A549 (cell line): Measurements from ENCODE around the gene CLN6. TPM values are rescaled to one million over a fixed set of nuclear protein-coding genes. Genes with fewer than 3 reads are reported as not detected.
"Not testable (repeated sequence)": the region's sequence is repeated elsewhere in the genome, so short reads cannot be mapped to it uniquely, and the experiment has no call there.

Experiments used
- ATAC-seq, 2 experiments: fragments of 200-7000 bp in 1 of 2; fragments of >200 bp in 1 of 2; cut with Nextera tagmentation in 1 of 2; cut with Tn5 transposase in 1 of 2; 3 replicates each; pipeline versions ENCODE4 v1.8.0 to v1.9.1; 2018 to 2020; ENCODE audit warnings: mild to moderate bottlenecking in 1 of 2, moderate library complexity in 1 of 2
- CTCF ChIA-PET: fragments of 300-600 bp; sonication (Branson Sonifier 250); formaldehyde crosslinking; extraction: SDS; loops from one replicate; lab custom pipeline; 2021; ENCODE audit warnings: antibody characterized with exemption, inconsistent platforms; lab: Yijun Ruan, JAX
- POLR2A ChIA-PET: fragments of 350-600 bp; formaldehyde crosslinking; extraction: SDS; loops from one replicate; lab custom pipeline; 2021; ENCODE audit warnings: antibody characterized with exemption, inconsistent platforms; lab: Yijun Ruan, JAX
- DNase-seq, 2 experiments: peaks; one replicate each; pipeline versions ENCODE4 v3.0.0 to v3.0.0-alpha.2; 2011 to 2016; ENCODE audit warnings: low read depth in 1 of 2, low spot score in 1 of 2
- FAIRE-seq: peaks from 2 replicates; lab custom pipeline; 2011; peaks lifted over from hg19 to GRCh38; lab: Jason Lieb, UNC
- H3K27ac ChIP-seq, 2 experiments: fragments of >200 bp; sonication (Bioruptor Twin); formaldehyde crosslinking; 3 replicates each; pipeline ENCODE4 v1.5.1; 2016 to 2017
- H3K4me1 ChIP-seq: fragments of >200 bp; sonication (Bioruptor Twin); formaldehyde crosslinking; 3 replicates; pipeline ENCODE4 v1.6.1; 2016
- H3K4me2 ChIP-seq: fragments of >200 bp; sonication (Bioruptor Twin); formaldehyde crosslinking; 3 replicates; pipeline ENCODE4 v1.6.1; 2016
- H3K4me3 ChIP-seq: fragments of >200 bp; sonication (Bioruptor Twin); formaldehyde crosslinking; 3 replicates; pipeline ENCODE4 v1.5.1; 2016
- H3K9me3 ChIP-seq: fragments of >200 bp; sonication (Bioruptor Twin); formaldehyde crosslinking; 3 replicates; pipeline ENCODE4 v1.6.1; 2016
- BCL3 ChIP-seq: fragments of >200 bp; sonication (Bioruptor Twin); formaldehyde crosslinking; IDR thresholded peaks from 3 replicates; pipeline ENCODE4 v1.6.1; 2016
- BHLHE40 ChIP-seq: IDR thresholded peaks from 2 replicates; pipeline ENCODE4 v1.6.1; 2012; ENCODE audit warnings: low read depth, low read length, inconsistent platforms
- CBX8 ChIP-seq: fragments of 200-600 bp; sonication (generic); IDR thresholded peaks from 2 replicates; pipeline ENCODE4 v1.6.1; 2016
- ESRRA ChIP-seq: fragments of 150-350 bp; IDR thresholded peaks from 2 replicates; pipeline ENCODE4 v1.6.1; 2014; ENCODE audit warnings: mild to moderate bottlenecking, low read length, borderline replicate concordance
- FOSB ChIP-seq: fragments of 250-450 bp; sonication (Bioruptor Pico); IDR thresholded peaks from 2 replicates; pipeline ENCODE4 v1.5.0; 2020; ENCODE audit warnings: mild to moderate bottlenecking, moderate library complexity
- FOSL2 ChIP-seq, 2 experiments: fragments of 450-650 bp in 1 of 2; fragments of >200 bp in 1 of 2; sonication (Bioruptor Twin) in 1 of 2; formaldehyde crosslinking; IDR thresholded peaks; 2 replicates each; pipeline versions ENCODE4 v1.5.0 to v1.6.1; 2016 to 2020; ENCODE audit warnings: mild to moderate bottlenecking in 1 of 2, moderate library complexity in 1 of 2
- HDAC2 ChIP-seq: fragments of 200-600 bp; sonication (generic); IDR thresholded peaks from 2 replicates; pipeline ENCODE4 v1.6.1; 2016
- HMGXB4 ChIP-seq: fragments of 250-450 bp; sonication (Bioruptor Pico); IDR thresholded peaks from 2 replicates; pipeline ENCODE4 v1.5.0; 2021; ENCODE audit warnings: mild to moderate bottlenecking, moderate library complexity, borderline replicate concordance
- HOXB13 ChIP-seq: fragments of 250-450 bp; sonication (Bioruptor Pico); IDR thresholded peaks from 2 replicates; pipeline ENCODE4 v1.5.0; 2020; ENCODE audit warnings: low read depth, mild to moderate bottlenecking, moderate library complexity
- HOXB5 ChIP-seq: fragments of 250-450 bp; sonication (Bioruptor Pico); IDR thresholded peaks from 2 replicates; pipeline ENCODE4 v1.5.0; 2020; ENCODE audit warnings: mild to moderate bottlenecking, moderate library complexity
- MAX ChIP-seq: IDR thresholded peaks from 2 replicates; pipeline ENCODE4 v1.6.1; 2012
- NFE2L2 ChIP-seq: fragments of 150-350 bp; conservative IDR thresholded peaks from 2 replicates; pipeline ENCODE4 v1.6.1; 2014; ENCODE audit warnings: low read length
- PBX3 ChIP-seq: IDR thresholded peaks from 2 replicates; pipeline ENCODE4 v1.6.1; 2012
- POLR2A ChIP-seq: IDR thresholded peaks from 2 replicates; pipeline ENCODE4 v1.6.1; 2012; ENCODE audit warnings: mild to moderate bottlenecking, low read length
- RAD21 ChIP-seq, 2 experiments: fragments of >200 bp in 1 of 2; sonication (Bioruptor Twin) in 1 of 2; formaldehyde crosslinking in 1 of 2; IDR thresholded peaks in 1 of 2; conservative IDR thresholded peaks in 1 of 2; 2 replicates in 1 of 2; 3 replicates in 1 of 2; pipeline ENCODE4 v1.6.1; 2012 to 2018; ENCODE audit warnings: inconsistent platforms in 1 of 2
- RCOR1 ChIP-seq: fragments of 150-350 bp; IDR thresholded peaks from 2 replicates; pipeline ENCODE4 v1.6.1; 2014; ENCODE audit warnings: antibody characterized with exemption, low read length, low read depth
- REST ChIP-seq: fragments of 200-600 bp; sonication (generic); IDR thresholded peaks from 2 replicates; pipeline ENCODE4 v1.6.1; 2016; ENCODE audit warnings: antibody characterized with exemption, mild to moderate bottlenecking, moderate library complexity
- RNF2 ChIP-seq: fragments of 200-600 bp; sonication (generic); IDR thresholded peaks from 2 replicates; pipeline ENCODE4 v1.6.1; 2016; ENCODE audit warnings: low read depth, mild to moderate bottlenecking, antibody characterized with exemption, moderate library complexity, borderline replicate concordance
- SREBF2 ChIP-seq: fragments of 450-650 bp; IDR thresholded peaks from 2 replicates; pipeline ENCODE4 v1.6.1; 2014; ENCODE audit warnings: mild to moderate bottlenecking, moderate library complexity
- TFCP2L1 ChIP-seq: fragments of 250-450 bp; sonication (Bioruptor Pico); IDR thresholded peaks from 2 replicates; pipeline ENCODE4 v1.5.0; 2021; ENCODE audit warnings: mild to moderate bottlenecking
- TP53 ChIP-seq: fragments of 250-450 bp; sonication (Bioruptor Pico); IDR thresholded peaks from 2 replicates; pipeline ENCODE4 v1.5.0; 2021; ENCODE audit warnings: mild to moderate bottlenecking, moderate library complexity
- ZFP36 ChIP-seq: fragments of 450-650 bp; IDR thresholded peaks from 2 replicates; pipeline ENCODE4 v1.6.1; 2014; ENCODE audit warnings: borderline replicate concordance; ENCODE audit not compliant: partially characterized antibody
- ZNF302 ChIP-seq: fragments of 250-450 bp; sonication (Bioruptor Pico); IDR thresholded peaks from 2 replicates; pipeline ENCODE4 v1.9.0; 2021; ENCODE audit warnings: inconsistent platforms, mild to moderate bottlenecking, moderate library complexity
- WGBS: methylation state at CpG from one replicate; pipeline ENCODE4 v1.1.6; 2017; ENCODE audit errors: missing lambda C conversion rate; 5-methylcytosine and 5-hydroxymethylcytosine counted together
- polyA plus RNA-seq, 4 experiments: library from polyadenylated mRNA; depleted of rRNA in 3 of 4; stranded (reverse); fragments of >200 nt; fragmentation: RNase III in 1 of 4; extraction: RNeasy Plus Mini Kit Qiagen cat#74134 plus additional on column Dnase treatment in 1 of 4; gene quantifications; 2 replicates in 3 of 4; 3 replicates in 1 of 4; pipeline ENCODE4 v1.2.3, GENCODE V29; 2011 to 2017

The CLN6 gene
- polyA plus RNA-seq, 2 of the 4 experiments (the other 2 are of a cell fraction): 47.5 to 69.7 TPM

- FAIRE-seq: no peak
- DNase-seq: no peak
- WGBS: 96% methylated on average over 5 of the region's 5 CpGs
- POLR2A ChIA-PET: no interaction called here
- ATAC-seq: no peak
- H3K4me1 ChIP-seq: peaks cover 4% of the 10 kb centered on the region; the same call in 1 of the 3 replicates
- TF ChIP-seq SREBF2 (no peak), MAX (no peak), RNF2 (no peak), HOXB5 (CRISPR knock-in tag) (no peak), POLR2A (no peak), ZFP36 (no peak), HOXB13 (CRISPR knock-in tag) (no peak), TFCP2L1 (no peak), ZNF302 (no peak), HMGXB4 (no peak), PBX3 (no peak), TP53 (CRISPR knock-in tag) (no peak)
- H3K9me3 ChIP-seq: no peaks in the 10 kb centered on the region
- H3K27ac ChIP-seq: no peak overlapping the region
- no peak overlapping the region for H3K4me3 ChIP-seq
- H3K4me2 ChIP-seq: no peak overlapping the region
- CTCF ChIA-PET: interaction anchor here (0.5 to 2.7 kb wide), 5 partner anchors 9 to 415 kb away, joined by 3 to 9 read pairs (median 3); no protein-coding TSS in a partner anchor
These were observed 25.6 kb downstream of the CLN6 start for GRCh38 chr15:68203956-68204355.

GRCh38 chr15:68203486-68203885, 26.0 kb downstream of the CLN6 start:
- no peak overlapping the region for H3K27ac ChIP-seq
- ATAC-seq (no peak), FAIRE-seq (no peak), DNase-seq (no peak)
- ChIA-PET CTCF (interaction anchor here (0.5 to 2.7 kb wide), 4 partner anchors 8 to 415 kb away, joined by 3 to 9 read pairs (median 3); no protein-coding TSS in a partner anchor), POLR2A (no interaction called here)
- peaks cover 4% of the 10 kb centered on the region; the same call in 1 of the 3 replicates for H3K4me1 ChIP-seq
- 93% methylated on average over 5 of the region's 5 CpGs for WGBS
- H3K4me2 ChIP-seq: no peak overlapping the region
- no peaks in the 10 kb centered on the region for H3K9me3 ChIP-seq
- TF ChIP-seq HDAC2 (no peak), NFE2L2 (no peak), BCL3 (no peak), CBX8 (no peak), FOSB (CRISPR knock-in tag) (no peak), REST (no peak), FOSL2 (IDR thresholded peaks at IDR 0.05) (no peak), FOSL2 (CRISPR knock-in tag; IDR thresholded peaks at IDR 0.05) (no peak), RAD21 (conservative IDR thresholded peaks at IDR 0.05 in 1 of 2, IDR thresholded peaks at IDR 0.05 in 1 of 2) (no peak), TFCP2L1 (no peak), POLR2A (no peak), HOXB13 (CRISPR knock-in tag) (no peak), ESRRA (no peak), BHLHE40 (no peak), RCOR1 (no peak)
- no peak overlapping the region for H3K4me3 ChIP-seq

GRCh38 chr15:68202994-68203393, 26.5 kb downstream of the CLN6 start:
- H3K4me1 ChIP-seq, FAIRE-seq, H3K9me3 ChIP-seq, ATAC-seq, H3K4me2 ChIP-seq, DNase-seq, POLR2A ChIA-PET, H3K4me3 ChIP-seq, H3K27ac ChIP-seq: not testable (repeated sequence)
- CTCF ChIA-PET: interaction anchor here (0.6 to 3.4 kb wide), 3 partner anchors 8 to 47 kb away, joined by 3 to 19 read pairs (median 4); no protein-coding TSS in a partner anchor
- WGBS: 94% methylated on average over 7 of the region's 7 CpGs
